CD14-positive monocyte (primary cell): ENCODE measurements around the gene ADGRL3. TPM values are rescaled to one million over a fixed set of nuclear protein-coding genes. Genes with fewer than 3 reads are reported as not detected.

Experiments used
- DNase-seq, 3 donors: peaks; one replicate each; pipeline ENCODE4 v3.0.0-alpha.2; 2011 to 2022
- H2AFZ ChIP-seq: 2 replicates; pipeline ENCODE4 v1.6.0; 2012; ENCODE audit warnings: mild to moderate bottlenecking, low read depth, low read length, inconsistent platforms; ENCODE audit not compliant: insufficient read depth, poor library complexity, severe bottlenecking
- H3K27ac ChIP-seq, 2 donors: 1 replicate in 1 of 2; 2 replicates in 1 of 2; pipeline ENCODE4 v1.5.1; 2012 to 2013; ENCODE audit warnings: low read length in 2 of 2, control low read depth in 1 of 2, inconsistent platforms in 1 of 2, low read depth in 1 of 2, mild to moderate bottlenecking in 1 of 2
- H3K27me3 ChIP-seq, 2 donors: one replicate each; pipeline versions ENCODE4 v1.6.0 to v1.6.1; 2011 to 2013; ENCODE audit warnings: low read length in 2 of 2; ENCODE audit not compliant: control insufficient read depth in 2 of 2, insufficient read depth in 2 of 2
- H3K36me3 ChIP-seq, 2 donors: replicated peaks in 1 of 2; 1 replicate in 1 of 2; 2 replicates in 1 of 2; pipeline versions ENCODE4 v1.5.1 to v1.6.1; 2012 to 2013; ENCODE audit warnings: low read length in 2 of 2, control low read depth in 1 of 2, inconsistent platforms in 1 of 2, mild to moderate bottlenecking in 1 of 2; ENCODE audit not compliant: insufficient read depth in 2 of 2, control insufficient read depth in 1 of 2
- H3K4me1 ChIP-seq, 2 donors: 1 replicate in 1 of 2; 2 replicates in 1 of 2; pipeline versions ENCODE4 v1.5.1 to v1.6.1; 2012 to 2013; ENCODE audit warnings: low read length in 2 of 2, control low read depth in 1 of 2, inconsistent platforms in 1 of 2, mild to moderate bottlenecking in 1 of 2, moderate library complexity in 1 of 2; ENCODE audit not compliant: insufficient read depth in 2 of 2, control insufficient read depth in 1 of 2
- H3K4me2 ChIP-seq: replicated peaks from 2 replicates; pipeline ENCODE3; 2012; ENCODE audit warnings: low read length, moderate library complexity, mild to moderate bottlenecking; ENCODE audit not compliant: poor library complexity, severe bottlenecking; ENCODE audit errors: extremely low read depth
- H3K4me3 ChIP-seq, 3 experiments: fragments of 200-600 bp in 1 of 3; sonication (generic) in 1 of 3; replicated peaks in 1 of 3; 1 replicate in 2 of 3; 2 replicates in 1 of 3; pipeline ENCODE4 v1.5.1; 2011 to 2013; ENCODE audit warnings: low read length in 3 of 3, mild to moderate bottlenecking in 3 of 3, control low read depth in 2 of 3, low read depth in 2 of 3, inconsistent platforms in 1 of 3, moderate library complexity in 1 of 3
- H3K79me2 ChIP-seq: 2 replicates; pipeline ENCODE4 v1.6.0; 2012; ENCODE audit warnings: mild to moderate bottlenecking, control low read depth, inconsistent platforms, low read length, moderate library complexity; ENCODE audit not compliant: insufficient read depth
- H3K9ac ChIP-seq: 2 replicates; pipeline ENCODE4 v1.6.0; 2017; ENCODE audit warnings: low read length, mild to moderate bottlenecking; ENCODE audit not compliant: insufficient read depth, poor library complexity, severe bottlenecking
- H3K9me3 ChIP-seq, 2 donors: replicated peaks in 1 of 2; 1 replicate in 1 of 2; 2 replicates in 1 of 2; pipeline versions ENCODE4 v1.5.1 to v1.6.1; 2012 to 2013; ENCODE audit warnings: low read length in 2 of 2, control low read depth in 1 of 2; ENCODE audit not compliant: control insufficient read depth in 1 of 2, insufficient read depth in 1 of 2
- H4K20me1 ChIP-seq: 2 replicates; pipeline ENCODE4 v1.6.0; 2012; ENCODE audit warnings: mild to moderate bottlenecking, low read length, control low read depth, moderate library complexity; ENCODE audit not compliant: insufficient read depth
- H3K27ac Mint-ChIP-seq, 7 donors: one replicate each; pipeline ENCODE4 v1.8.0; 2020; ENCODE audit warnings: mild to moderate bottlenecking in 7 of 7, mixed read lengths in 7 of 7, moderate library complexity in 6 of 7, inconsistent platforms in 2 of 7
- H3K27me3 Mint-ChIP-seq, 3 donors: one replicate each; pipeline ENCODE4 v1.8.0; 2021 to 2022; ENCODE audit warnings: low read depth in 3 of 3, mild to moderate bottlenecking in 3 of 3, mixed read lengths in 3 of 3, moderate library complexity in 3 of 3, inconsistent platforms in 1 of 3
- H3K36me3 Mint-ChIP-seq, 2 donors: one replicate each; pipeline ENCODE4 v1.8.0; 2020; ENCODE audit warnings: mixed read lengths in 2 of 2, inconsistent platforms in 1 of 2, mild to moderate bottlenecking in 1 of 2
- H3K4me1 Mint-ChIP-seq: one replicate; pipeline ENCODE4 v1.8.0; 2020; ENCODE audit warnings: mild to moderate bottlenecking, mixed read lengths
- H3K4me3 Mint-ChIP-seq, 2 donors: one replicate each; pipeline ENCODE4 v1.8.0; 2020; ENCODE audit warnings: mild to moderate bottlenecking in 2 of 2, mixed read lengths in 2 of 2, moderate library complexity in 1 of 2
- H3K9me3 Mint-ChIP-seq, 7 donors: one replicate each; pipeline ENCODE4 v1.8.0; 2020 to 2022; ENCODE audit warnings: mixed read lengths in 7 of 7, mild to moderate bottlenecking in 6 of 7, moderate library complexity in 6 of 7, inconsistent platforms in 2 of 7
- CTCF ChIP-seq: fragments of 200-600 bp; IDR thresholded peaks from one replicate; pipeline ENCODE4 v1.8.0; 2022; ENCODE audit warnings: antibody characterized with exemption, mild to moderate bottlenecking
- WGBS: methylation state at CpG from one replicate; pipeline ENCODE4 v1.1.5; 2013; ENCODE audit warnings: missing lambda C conversion rate; ENCODE audit not compliant: insufficient coverage; 5-methylcytosine and 5-hydroxymethylcytosine counted together
- intact Hi-C, 2 donors: fragments of 100-400 bp; cut with micrococcal nuclease; formaldehyde crosslinking; loops; one replicate each; pipeline versions ENCODE4 v1.15.0 to v1.15.1; 2023
- polyA plus RNA-seq, 3 donors: library from polyadenylated mRNA; depleted of rRNA in 1 of 3; unstranded in 2 of 3; stranded (reverse) in 1 of 3; fragments of 300-500 nt in 2 of 3; fragments of >200 nt in 1 of 3; fragmentation: Illumina TruSeq in 2 of 3; gene quantifications; 1 replicate in 2 of 3; 2 replicates in 1 of 3; pipeline ENCODE4 v1.2.3, GENCODE V29; 2012 to 2021

The ADGRL3 gene
- polyA plus RNA-seq, 3 donors = not detected

- no peak for TF ChIP-seq CTCF
- no peaks in the 10 kb centered on the region for H3K4me1 ChIP-seq
- WGBS = no CpG with 5 or more reads among the region's 1 CpG
- Mint-ChIP-seq H3K4me3 (no peak overlapping the region), H3K27ac (no peak overlapping the region), H3K36me3 (no peaks in the 10 kb centered on the region), H3K4me1 (no peaks in the 10 kb centered on the region), H3K9me3 (peaks cover 0 to 2% (median 0%) of the 10 kb centered on the region in 7 donors), H3K27me3 (peaks cover 8 to 9% (median 8%) of the 10 kb centered on the region in 3 donors)
- H3K9ac ChIP-seq = no peak overlapping the region
- no peak for DNase-seq
- no peak overlapping the region for H3K27ac ChIP-seq
- intact Hi-C loops = no loop called here
- H3K4me3 ChIP-seq = no peak overlapping the region
- no peak overlapping the region for H3K4me2 ChIP-seq
- no peak overlapping the region for H2AFZ ChIP-seq
- H4K20me1 ChIP-seq = no peaks in the 10 kb centered on the region
- no peaks in the 10 kb centered on the region for H3K9me3 ChIP-seq
- no peaks in the 10 kb centered on the region for H3K36me3 ChIP-seq
- no peaks in the 10 kb centered on the region for H3K79me2 ChIP-seq
- H3K27me3 ChIP-seq = peaks cover 0 to under 1% of the 10 kb centered on the region in 2 donors
Measured at GRCh38 chr4:61693520-61693919, 493.4 kb downstream of the ADGRL3 start.

GRCh38 chr4:61714387-61714911, 514.3 kb downstream of the ADGRL3 start:
- Histone ChIP-seq H3K27ac (no peak overlapping the region), H3K4me1 (no peaks in the 10 kb centered on the region), H4K20me1 (no peaks in the 10 kb centered on the region), H3K36me3 (no peaks in the 10 kb centered on the region), H2AFZ (no peak overlapping the region), H3K9ac (no peak overlapping the region), H3K27me3 (no peaks in the 10 kb centered on the region), H3K79me2 (no peaks in the 10 kb centered on the region), H3K9me3 (no peaks in the 10 kb centered on the region), H3K4me2 (no peak overlapping the region), H3K4me3 (no peak overlapping the region)
- WGBS = 100% methylated on average over 1 of the region's 4 CpGs
- intact Hi-C loops = no loop called here
- H3K27ac Mint-ChIP-seq = no peak overlapping the region
- no peak overlapping the region for H3K4me3 Mint-ChIP-seq
- no peak for TF ChIP-seq CTCF
- no peaks in the 10 kb centered on the region for H3K36me3 Mint-ChIP-seq
- peaks cover 0 to 3% (median 0%) of the 10 kb centered on the region in 7 donors for H3K9me3 Mint-ChIP-seq
- no peak for DNase-seq
- H3K27me3 Mint-ChIP-seq = peaks cover 0 to under 1% (median under 1%) of the 10 kb centered on the region in 3 donors
- H3K4me1 Mint-ChIP-seq = no peaks in the 10 kb centered on the region
